OCI-LY7 (cell line): ENCODE measurements around the gene CCR3. TPM values are rescaled to one million over a fixed set of nuclear protein-coding genes. Genes with fewer than 3 reads are reported as not detected.
"Not testable (repeated sequence)": the region's sequence is repeated elsewhere in the genome, so short reads cannot be mapped to it uniquely, and the experiment has no call there.

Source experiments
- BruUV-seq: library from RNA; stranded (reverse); fragments of 400-500 nt; replicated peaks from 2 replicates; lab custom pipeline; 2021; lab: Mats Ljungman, UMichigan
- CTCF ChIA-PET: fragments of 300-600 bp; sonication (Branson Sonifier 250); formaldehyde crosslinking; loops from one replicate; lab custom pipeline; 2022; ENCODE audit warnings: antibody characterized with exemption; ENCODE audit not compliant: unreplicated experiment; lab: Charles Lee
- POLR2A ChIA-PET: fragments of 300-600 bp; sonication (Branson Sonifier 250); formaldehyde crosslinking; loops from one replicate; lab custom pipeline; 2022; ENCODE audit warnings: antibody characterized with exemption; lab: Charles Lee
- DNase-seq: peaks from one replicate; pipeline ENCODE4 v3.0.0-alpha.2; 2015; ENCODE audit warnings: low spot score
- H2AFZ ChIP-seq: fragments of 200-600 bp; sonication (generic), shearing (Covaris generic); 2 replicates; pipeline ENCODE4 v1.6.1; 2014; ENCODE audit warnings: mild to moderate bottlenecking, antibody characterized with exemption, low read length, moderate library complexity
- H3K27ac ChIP-seq: fragments of 200-600 bp; sonication (generic); 2 replicates; pipeline ENCODE4 v1.5.1; 2014; ENCODE audit warnings: mixed run types, low read depth, mild to moderate bottlenecking, moderate library complexity, low read length, inconsistent platforms; ENCODE audit not compliant: poor library complexity, severe bottlenecking
- H3K36me3 ChIP-seq: fragments of 200-600 bp; sonication (generic); 2 replicates; pipeline ENCODE4 v1.6.1; 2014; ENCODE audit warnings: mild to moderate bottlenecking, antibody characterized with exemption, low read length, moderate library complexity, mixed read lengths; ENCODE audit not compliant: insufficient read depth
- H3K4me1 ChIP-seq: fragments of 200-600 bp; sonication (generic); 2 replicates; pipeline ENCODE4 v1.5.1; 2014; ENCODE audit warnings: mild to moderate bottlenecking, low read length; ENCODE audit not compliant: insufficient read depth, poor library complexity, severe bottlenecking
- H3K4me2 ChIP-seq: fragments of 200-600 bp; sonication (generic); 2 replicates; pipeline ENCODE4 v1.6.1; 2014; ENCODE audit warnings: mild to moderate bottlenecking, low read length
- H3K4me3 ChIP-seq: fragments of 200-600 bp; sonication (generic); 2 replicates; pipeline ENCODE4 v1.5.1; 2014; ENCODE audit warnings: mild to moderate bottlenecking, low read depth, low read length; ENCODE audit not compliant: poor library complexity, severe bottlenecking
- H3K79me2 ChIP-seq: fragments of 200-600 bp; sonication (generic); 2 replicates; pipeline ENCODE4 v1.6.1; 2016; ENCODE audit warnings: low read depth, mild to moderate bottlenecking, low read length, moderate library complexity, mixed read lengths; ENCODE audit not compliant: insufficient read depth
- H3K9me2 ChIP-seq: fragments of 200-600 bp; sonication (generic); 2 replicates; pipeline ENCODE4 v1.6.1; 2016; ENCODE audit warnings: mild to moderate bottlenecking, low read length, mixed read lengths; ENCODE audit not compliant: insufficient read depth
- H3K9me3 ChIP-seq: fragments of 200-600 bp; sonication (generic); 2 replicates; pipeline ENCODE4 v1.6.1; 2014; ENCODE audit warnings: mild to moderate bottlenecking, mixed run types, low read length, mixed read lengths
- H4K20me1 ChIP-seq: fragments of 200-600 bp; sonication (generic); 2 replicates; pipeline ENCODE4 v1.6.1; 2014; ENCODE audit warnings: mild to moderate bottlenecking, antibody characterized with exemption, low read length, moderate library complexity, mixed read lengths; ENCODE audit not compliant: insufficient read depth
- EZH2phosphoT487 ChIP-seq: fragments of 200-600 bp; sonication (generic); IDR thresholded peaks from 2 replicates; pipeline ENCODE4 v1.6.1; 2018; ENCODE audit warnings: low read depth, borderline replicate concordance, mild to moderate bottlenecking, mixed run types, antibody characterized with exemption, low read length, moderate library complexity, mixed read lengths
- intact Hi-C: fragments of 100-400 bp; cut with micrococcal nuclease; formaldehyde crosslinking; loops from one replicate; pipeline ENCODE4 v1.10.0; 2022; ENCODE audit not compliant: unreplicated experiment
- total RNA-seq, 2 experiments: library from RNA; depleted of rRNA in 1 of 2; stranded (reverse); fragments of >200 nt in 1 of 2; shearing (Covaris generic) in 1 of 2; gene quantifications; 2 replicates each; pipeline ENCODE4 v1.2.3, GENCODE V29; 2014 to 2022
- TF ChIP-seq, protein P1 (sequence below): fragments of 200-600 bp; sonication (generic); conservative IDR thresholded peaks from 2 replicates; pipeline ENCODE4 v1.5.1; 2014; ENCODE audit warnings: mild to moderate bottlenecking, antibody characterized with exemption, low read length, moderate library complexity, mixed read lengths

Gene CCR3
- total RNA-seq, 2 experiments from 2014 or later, result not detected

DNA sequence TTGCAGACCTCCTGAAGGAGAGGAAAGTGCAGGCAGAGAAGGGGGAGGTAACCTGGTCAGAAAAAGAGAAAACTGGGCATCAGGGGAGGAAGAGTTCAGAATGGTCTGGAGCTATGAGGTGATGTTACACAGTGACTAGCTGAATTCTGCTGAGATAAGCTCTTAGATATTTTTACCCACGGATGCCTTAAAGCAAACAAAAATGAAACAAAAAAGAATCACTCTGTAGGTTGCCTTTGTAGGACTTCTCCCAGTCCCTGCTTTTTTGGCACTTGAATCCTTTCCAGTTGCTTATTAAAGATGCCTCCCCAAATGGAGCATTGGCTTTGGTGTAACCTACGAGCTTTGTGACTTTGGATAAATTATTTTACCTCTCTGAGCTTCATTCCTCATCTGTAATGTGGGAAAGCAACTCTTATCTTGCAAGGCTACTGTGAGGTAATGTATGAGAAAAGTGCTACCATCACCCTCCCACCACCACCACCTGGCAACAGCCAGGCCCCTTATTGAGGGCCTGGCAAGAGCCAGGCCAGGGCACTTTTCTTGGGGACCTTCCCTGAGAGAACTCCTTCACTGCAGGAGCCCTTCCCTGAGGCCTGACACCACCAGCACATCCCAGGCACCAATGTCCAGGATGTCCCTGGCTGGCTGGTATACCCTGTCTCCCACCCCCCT is 36.8 kb upstream of the CCR3 start:
- Histone ChIP-seq H3K27ac (no peak overlapping the region), H4K20me1 (no peaks in the 10 kb centered on the region), H3K9me2 (no peaks in the 10 kb centered on the region), H3K36me3 (no peaks in the 10 kb centered on the region), H3K9me3 (no peaks in the 10 kb centered on the region), H2AFZ (no peak overlapping the region), H3K4me3 (no peak overlapping the region), H3K79me2 (no peaks in the 10 kb centered on the region), H3K4me2 (no peak overlapping the region), H3K4me1 (no peaks in the 10 kb centered on the region)
- no TSS peak for BruUV-seq
- CTCF ChIA-PET, result no interaction called here
- POLR2A ChIA-PET, result interaction anchor here (0.9 kb wide), 1 partner anchor 7 kb away, joined by 3 read pairs; no protein-coding TSS in a partner anchor
- DNase-seq, result no peak
- intact Hi-C loops, result no loop called here
- TF ChIP-seq EZH2phosphoT487, result no peak
- TF ChIP-seq, protein P1, sequence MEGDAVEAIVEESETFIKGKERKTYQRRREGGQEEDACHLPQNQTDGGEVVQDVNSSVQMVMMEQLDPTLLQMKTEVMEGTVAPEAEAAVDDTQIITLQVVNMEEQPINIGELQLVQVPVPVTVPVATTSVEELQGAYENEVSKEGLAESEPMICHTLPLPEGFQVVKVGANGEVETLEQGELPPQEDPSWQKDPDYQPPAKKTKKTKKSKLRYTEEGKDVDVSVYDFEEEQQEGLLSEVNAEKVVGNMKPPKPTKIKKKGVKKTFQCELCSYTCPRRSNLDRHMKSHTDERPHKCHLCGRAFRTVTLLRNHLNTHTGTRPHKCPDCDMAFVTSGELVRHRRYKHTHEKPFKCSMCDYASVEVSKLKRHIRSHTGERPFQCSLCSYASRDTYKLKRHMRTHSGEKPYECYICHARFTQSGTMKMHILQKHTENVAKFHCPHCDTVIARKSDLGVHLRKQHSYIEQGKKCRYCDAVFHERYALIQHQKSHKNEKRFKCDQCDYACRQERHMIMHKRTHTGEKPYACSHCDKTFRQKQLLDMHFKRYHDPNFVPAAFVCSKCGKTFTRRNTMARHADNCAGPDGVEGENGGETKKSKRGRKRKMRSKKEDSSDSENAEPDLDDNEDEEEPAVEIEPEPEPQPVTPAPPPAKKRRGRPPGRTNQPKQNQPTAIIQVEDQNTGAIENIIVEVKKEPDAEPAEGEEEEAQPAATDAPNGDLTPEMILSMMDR, result no peak

DNA sequence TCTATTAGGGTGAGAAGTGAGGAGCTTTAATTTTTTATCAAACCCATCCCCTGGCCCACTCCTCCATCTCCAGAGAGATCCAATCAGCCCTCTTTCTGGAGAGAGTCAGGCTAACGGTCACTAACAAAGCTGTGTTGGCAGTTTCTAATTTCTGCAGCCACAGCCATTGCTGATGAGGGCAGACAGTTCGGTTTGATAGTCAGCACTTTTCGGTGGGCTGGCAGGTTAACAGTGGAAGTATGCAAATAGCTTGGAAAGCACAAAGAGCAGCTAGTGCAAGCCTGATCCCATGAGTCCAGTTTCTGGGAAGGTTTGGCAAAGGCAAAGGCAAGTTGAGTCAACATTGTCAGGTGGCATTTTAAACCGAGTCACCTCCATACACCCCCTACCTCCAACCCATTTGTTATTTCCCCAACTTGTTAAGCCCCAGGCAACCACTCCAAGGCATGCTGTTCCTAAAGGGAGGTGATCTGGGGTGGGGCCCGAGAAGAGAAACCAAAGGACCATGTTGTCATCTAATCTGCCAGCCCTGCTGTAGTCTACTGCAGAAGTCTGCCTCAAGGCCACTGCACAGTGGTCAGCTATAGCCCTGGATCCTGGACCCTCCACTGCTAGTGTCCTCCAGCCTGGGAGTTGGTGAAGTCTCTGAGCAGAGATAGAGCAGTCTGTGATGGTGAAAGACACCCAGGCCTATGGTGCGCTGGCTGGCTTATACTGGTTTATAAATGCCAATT is 35.8 kb upstream of the CCR3 start:
- Histone ChIP-seq H3K4me2 (no peak overlapping the region), H3K9me3 (no peaks in the 10 kb centered on the region), H3K4me3 (no peak overlapping the region), H3K27ac (no peak overlapping the region), H3K36me3 (no peaks in the 10 kb centered on the region), H3K9me2 (no peaks in the 10 kb centered on the region), H4K20me1 (no peaks in the 10 kb centered on the region), H3K4me1 (no peaks in the 10 kb centered on the region), H2AFZ (no peak overlapping the region), H3K79me2 (no peaks in the 10 kb centered on the region)
- intact Hi-C loops, result no loop called here
- POLR2A ChIA-PET, result interaction anchor here (0.9 kb wide), 1 partner anchor 8 kb away, joined by 3 read pairs; no protein-coding TSS in a partner anchor
- BruUV-seq, result no TSS peak
- CTCF ChIA-PET, result no interaction called here
- TF ChIP-seq, protein P1, result no peak
- no peak for TF ChIP-seq EZH2phosphoT487
- DNase-seq, result no peak

DNA sequence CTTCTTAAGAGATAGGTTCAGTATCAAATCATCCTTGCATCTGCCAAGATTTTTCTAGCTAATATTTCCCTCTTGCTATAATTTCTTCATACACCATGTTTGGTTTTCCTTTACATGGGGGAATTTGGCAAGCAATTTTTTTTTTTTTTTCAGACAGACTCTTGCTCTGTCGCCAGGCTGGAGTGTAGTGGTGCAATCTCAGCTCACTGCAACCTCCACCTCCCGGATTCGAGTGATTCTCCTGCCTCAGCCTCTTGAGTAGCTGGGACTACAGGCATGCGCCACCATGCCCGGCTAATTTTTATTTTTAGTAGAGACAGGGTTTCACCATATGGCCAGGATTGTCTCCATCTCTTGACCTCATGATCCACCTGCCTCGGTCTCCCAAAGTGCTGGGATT is 34.7 kb upstream of the CCR3 start:
- H3K36me3 ChIP-seq, H3K4me3 ChIP-seq, H3K79me2 ChIP-seq, H4K20me1 ChIP-seq, DNase-seq, H3K4me2 ChIP-seq, H3K9me3 ChIP-seq, BruUV-seq, H3K27ac ChIP-seq, intact Hi-C loops, H3K4me1 ChIP-seq, CTCF ChIA-PET, H2AFZ ChIP-seq, H3K9me2 ChIP-seq: not testable (repeated sequence)
- POLR2A ChIA-PET, result interaction anchor here (0.6 kb wide), 1 partner anchor 359 kb away, joined by 3 read pairs; no protein-coding TSS in a partner anchor
